ENCODE results near the gene RNASE12.
A peak's percentile ranks its signal among the peaks of the same experiment; 100 is the strongest.
"Not testable (repeated sequence)": the region's sequence is repeated elsewhere in the genome, so short reads cannot be mapped to it uniquely, and the experiment has no call there.

RNASE12 gene

DNA sequence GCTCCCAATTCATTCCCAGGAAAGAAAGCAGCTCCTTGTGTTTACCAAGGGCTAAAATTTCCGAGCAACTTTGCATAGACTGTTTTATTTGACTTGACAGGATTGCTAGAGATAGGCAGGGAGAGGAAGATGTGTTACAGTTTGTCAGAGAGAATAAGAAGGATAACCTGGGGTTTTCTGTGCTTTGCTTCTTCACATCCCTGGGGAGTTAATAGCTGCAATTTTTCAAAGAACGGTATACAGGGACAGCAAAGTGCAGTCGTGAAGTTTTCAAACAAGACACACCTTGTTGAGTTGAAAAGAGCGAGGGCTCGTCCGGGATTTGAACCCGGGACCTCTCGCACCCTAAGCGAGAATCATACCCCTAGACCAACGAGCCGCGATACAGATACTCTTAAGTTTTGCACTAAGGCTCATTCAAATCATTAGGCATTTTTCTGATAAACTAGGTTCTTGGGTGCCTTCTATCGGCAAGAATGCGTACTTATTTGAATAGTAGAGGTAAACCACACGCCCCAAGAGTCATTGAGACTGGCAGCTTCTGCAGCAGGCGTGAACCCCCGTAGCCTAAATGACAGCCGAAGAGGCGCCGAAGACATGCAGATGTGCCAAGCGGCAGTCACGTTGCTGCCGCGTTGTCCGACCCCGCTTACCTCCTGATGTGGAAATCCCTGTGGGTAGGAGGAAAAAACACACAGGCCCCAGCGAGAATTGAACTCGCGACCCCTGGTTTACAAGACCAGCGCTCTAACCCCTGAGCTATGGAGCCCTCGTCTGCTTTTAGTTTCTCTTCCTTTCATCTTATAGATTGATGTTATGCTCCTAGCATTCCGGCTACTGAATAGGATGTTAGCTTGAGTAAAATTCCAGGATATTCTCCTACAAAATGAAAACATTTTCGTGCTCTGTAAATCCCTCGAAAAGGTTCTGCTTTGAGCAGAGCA, 22.2 kb upstream of the RNASE12 start:
- peak; percentile 96 for DNase-seq

DNA sequence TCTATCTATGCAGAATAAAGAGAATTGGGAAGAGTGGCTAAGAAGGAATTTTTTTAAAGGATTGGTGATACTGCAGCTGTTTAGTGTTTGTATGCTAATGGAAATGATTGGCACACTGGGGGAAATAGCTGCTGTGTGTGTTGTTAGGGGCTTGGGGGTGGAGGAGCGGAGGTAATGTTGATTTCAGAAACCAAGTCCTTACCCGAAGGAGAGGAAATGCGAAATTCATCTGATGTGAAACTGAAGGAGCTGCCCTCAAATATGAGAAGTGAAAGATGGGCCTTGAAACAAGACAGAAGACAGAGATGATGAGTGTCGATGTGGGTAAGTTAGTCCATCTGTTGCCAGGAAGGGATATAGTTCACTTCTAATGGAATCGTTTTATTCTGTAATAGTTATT, 21.2 kb upstream of the RNASE12 start:
- DNase-seq = no peak

DNA sequence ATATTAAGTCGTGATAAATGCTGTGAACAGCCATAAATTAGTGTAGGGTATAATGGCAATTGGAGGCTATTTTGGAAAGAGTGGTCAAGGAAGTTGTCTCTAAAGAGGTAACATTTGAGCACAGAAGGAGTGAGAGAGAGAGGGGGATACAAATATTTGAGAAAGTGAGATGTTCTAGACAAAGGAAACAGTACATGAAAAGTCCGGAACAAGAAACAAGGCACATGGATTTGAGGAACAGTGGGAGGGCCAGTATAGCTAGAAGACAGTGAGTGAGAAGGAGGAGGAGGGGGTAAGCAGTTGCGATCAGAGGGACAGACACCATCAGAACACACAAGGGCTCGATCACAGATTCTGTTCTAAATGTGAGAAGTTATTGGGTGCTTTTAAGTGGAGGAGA, 20.1 kb upstream of the RNASE12 start:
- no peak for DNase-seq

DNA sequence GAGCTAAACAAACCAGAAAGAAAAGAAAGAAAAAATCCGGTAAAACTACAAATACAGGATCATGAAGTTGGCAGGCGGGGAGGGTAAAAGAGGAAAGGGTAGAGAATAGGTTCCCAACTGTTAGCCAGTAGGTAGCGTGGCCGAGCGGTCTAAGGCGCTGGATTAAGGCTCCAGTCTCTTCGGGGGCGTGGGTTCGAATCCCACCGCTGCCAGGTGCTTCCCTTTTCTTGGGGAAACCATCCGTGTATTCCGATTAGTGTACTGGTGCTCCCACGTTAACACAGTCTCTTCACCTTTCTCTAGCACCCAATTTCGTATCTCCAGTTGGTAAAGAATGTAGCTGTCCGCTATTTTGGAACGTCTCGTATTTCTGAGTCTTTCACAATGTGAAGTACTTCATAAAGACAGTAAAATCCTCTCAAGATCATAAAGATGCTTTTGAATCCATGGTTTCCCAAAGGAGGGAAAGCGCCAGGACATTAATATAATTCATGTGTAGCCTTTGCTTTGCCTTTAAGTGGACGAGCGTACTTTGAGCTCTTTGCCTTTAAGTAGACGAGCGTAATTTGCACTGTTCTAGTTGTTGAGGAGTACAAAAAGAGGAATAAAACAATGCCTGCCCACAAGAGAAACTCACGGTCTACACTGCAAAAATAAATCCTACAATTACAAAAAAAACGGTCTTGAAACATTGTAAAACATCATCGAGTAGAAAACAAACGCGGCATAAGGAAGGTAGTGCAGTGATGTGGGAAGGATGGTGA, 19.0 kb upstream of the RNASE12 start:
- DNase-seq = peak; percentile 83

DNA sequence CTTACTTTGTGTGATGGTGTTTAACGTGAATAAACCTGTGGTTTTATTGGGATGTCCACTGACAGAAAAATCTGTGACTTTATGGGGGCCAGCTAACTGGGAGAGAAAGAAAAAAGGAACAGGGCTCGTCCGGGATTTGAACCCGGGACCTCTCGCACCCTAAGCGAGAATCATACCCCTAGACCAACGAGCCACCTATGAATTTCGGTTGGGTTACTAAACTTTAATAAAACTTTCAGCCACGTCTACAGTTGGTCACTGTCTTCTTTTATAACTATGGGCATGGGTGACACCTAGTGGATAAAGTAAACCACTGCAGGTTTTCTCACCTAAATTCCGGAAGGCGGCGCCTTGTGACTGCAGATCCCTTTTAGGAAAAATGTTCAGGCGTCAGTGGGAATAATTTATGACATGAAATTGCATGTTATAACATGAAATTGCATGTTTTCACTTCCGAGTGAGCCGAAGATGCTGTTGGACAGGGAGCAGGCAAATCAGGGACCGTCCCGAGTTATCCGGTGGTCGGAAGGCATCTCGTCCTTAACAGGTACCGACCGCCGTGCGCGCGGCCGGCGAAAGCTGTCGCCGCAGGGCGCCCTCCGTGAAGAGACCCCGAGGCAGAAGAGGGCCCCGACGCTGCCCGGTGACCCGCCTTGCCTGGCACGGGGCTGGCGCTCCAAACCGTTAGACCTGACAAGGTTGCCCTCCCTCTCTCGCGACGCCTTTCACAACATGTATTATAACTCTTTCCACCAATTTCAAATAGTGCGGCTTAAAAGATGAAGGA, 18.2 kb upstream of the RNASE12 start:
- peak; percentile 74 for DNase-seq

DNA sequence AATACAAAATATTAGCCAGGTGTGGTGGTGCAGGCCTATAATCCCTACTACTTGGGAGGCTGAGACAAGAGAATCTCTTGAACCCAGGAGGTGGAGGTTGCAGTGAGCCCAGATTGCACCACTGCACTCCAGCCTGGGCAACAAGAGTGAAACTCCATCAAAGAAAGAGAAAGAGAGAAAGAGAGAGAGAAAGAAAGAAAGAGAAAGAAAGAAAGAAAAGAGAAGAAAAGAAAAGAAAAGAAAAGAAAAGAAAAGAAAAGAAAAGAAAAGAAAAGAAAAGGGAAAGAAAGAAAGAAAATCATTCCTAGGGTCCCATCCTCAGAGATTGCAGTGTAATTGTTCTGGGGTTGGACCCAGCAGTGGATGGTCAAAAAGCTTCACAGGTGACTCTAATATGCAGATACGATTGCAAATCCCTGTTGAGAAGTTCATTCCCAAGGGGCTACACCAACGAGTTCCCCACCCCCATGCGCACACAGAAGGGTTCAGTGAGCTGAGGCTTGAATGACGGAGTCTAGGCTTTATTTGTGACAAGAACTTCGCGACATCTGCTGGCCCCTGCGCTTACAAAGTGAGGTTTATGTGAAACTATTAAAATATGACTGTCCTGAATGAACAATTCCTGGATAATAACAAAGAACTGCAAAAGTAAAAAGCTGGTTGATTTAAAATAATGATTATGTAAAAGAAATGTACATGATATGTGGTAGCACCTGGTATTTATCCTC, 17.4 kb upstream of the RNASE12 start:
- DNase-seq = no peak

DNA sequence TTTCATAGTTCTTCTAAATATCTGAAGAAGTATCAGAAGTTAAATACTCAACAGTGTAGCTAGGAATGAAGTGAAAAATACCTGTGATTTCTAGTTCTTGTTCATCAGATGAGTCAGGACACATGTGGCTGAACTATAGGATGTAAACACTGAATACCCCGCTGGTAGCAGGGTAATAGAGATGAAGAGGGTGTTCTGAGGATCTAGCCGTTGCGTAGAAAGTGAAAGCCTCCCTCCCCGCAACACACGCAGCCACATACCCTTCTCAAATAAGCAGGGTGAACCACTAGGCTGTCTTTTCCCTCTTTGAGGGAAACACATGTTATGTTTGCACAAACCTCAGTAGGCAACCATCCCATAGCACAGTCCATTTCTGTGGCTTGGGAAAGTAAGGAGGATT, 16.4 kb upstream of the RNASE12 start:
- DNase-seq = no peak

DNA sequence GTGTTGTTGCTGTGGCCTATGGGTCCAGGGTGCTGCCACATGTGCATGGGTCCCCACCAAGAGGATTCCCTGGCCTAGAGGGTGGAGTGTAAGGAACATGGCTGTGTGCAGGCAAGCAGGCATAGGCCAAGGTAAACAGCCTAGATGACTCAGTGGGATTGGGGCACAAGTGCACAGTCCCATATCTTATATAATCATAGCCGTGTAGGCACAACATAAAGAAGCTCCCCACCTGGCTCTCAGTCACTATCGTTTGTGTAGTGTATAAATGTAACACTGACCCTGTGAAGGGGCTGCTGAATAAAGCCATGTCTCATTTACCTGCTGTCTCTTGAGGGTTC, 15.7 kb upstream of the RNASE12 start:
- no peak for DNase-seq

DNA sequence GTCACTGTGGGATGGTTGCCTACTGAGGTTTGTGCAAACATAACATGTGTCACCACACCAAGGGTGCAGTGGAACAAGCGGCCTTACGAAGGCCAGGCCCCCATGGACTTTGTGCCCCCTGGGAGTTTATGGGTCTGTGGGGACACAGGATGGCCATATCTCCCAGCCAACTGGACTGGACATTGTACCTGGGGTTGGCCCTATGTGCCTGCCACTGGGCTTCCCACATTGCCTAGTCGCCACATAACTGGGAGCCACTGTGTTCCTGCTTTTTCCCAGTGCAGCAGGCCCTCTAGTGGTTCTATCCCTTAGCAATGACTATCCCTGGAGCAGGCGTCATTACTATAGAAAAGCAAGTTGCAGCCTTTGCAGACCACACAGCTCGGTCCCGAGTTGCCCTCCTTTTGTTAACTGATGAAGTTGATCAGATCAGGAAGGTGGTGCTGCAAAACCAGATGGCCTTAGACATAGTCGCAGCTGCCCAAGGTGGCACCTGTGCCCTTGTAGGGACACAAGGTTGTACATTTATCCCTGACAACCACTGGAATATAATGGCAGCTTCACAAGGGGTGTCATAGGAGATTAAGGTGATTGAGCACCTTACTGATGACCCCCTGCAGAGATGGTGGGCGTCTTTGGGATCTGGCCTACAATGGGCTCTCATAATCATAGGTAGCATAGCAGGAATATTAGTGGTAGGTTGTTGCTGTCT, 15.2 kb upstream of the RNASE12 start:
- no peak for DNase-seq

DNA sequence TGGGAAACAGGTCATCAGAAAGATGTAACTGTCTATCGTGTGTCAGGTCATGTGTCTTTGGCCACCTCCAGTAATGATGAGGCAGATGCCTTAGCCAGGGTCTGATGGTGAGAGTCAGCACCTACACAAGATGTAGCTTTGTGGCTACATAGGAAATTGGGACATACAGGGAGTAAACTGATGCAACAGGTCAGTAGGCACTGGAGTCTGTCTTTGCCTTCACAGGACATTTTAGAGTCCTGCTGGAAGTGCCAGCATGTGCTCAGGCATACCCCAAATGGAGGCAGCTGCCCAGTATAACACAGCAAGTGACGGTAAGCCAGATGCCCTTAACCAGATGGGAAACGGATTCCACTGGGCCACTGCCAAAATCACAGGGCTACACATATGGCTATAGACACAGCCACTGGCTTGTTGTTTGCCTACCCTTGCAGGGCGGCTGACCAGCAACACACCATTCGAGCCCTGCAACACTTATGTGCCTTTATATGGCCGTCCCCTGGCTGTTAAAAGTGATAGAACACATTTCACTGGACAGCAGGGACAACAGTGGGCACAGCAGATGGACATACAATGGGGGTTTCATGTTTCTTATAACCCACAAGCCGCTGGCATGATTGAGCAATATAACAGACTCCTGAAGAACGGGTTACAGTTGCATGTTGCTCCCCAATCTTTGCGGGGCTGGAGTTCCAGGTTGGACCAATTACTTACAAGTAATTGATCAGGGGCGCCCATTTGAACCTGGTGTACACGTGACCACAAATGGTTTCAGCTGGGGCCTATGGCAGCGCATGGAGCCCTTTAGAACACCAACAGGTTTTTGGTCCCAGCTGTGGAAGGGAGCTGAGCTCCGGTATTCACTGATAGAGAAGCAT, 12.9 kb upstream of the RNASE12 start:
- no peak for DNase-seq

DNA sequence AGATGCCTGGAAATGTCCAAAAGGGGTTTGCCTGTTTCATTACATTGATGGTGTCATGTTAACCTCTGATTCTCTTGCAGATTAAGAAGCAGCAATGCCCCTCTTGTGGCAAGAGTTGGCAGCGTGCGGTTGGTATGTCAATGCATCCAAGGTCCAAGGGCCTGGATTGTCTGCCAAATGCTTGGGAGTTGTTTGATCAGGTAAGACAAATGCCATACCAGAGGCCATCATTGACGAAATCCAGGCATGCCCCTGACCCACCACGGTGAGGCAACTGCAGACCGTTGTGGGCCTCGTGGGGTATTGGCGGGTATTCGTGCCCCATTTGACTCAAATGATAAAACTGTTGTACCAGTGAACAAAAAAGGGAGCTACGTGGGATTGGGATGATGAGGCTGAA, 11.4 kb upstream of the RNASE12 start:
- no peak for DNase-seq

DNA sequence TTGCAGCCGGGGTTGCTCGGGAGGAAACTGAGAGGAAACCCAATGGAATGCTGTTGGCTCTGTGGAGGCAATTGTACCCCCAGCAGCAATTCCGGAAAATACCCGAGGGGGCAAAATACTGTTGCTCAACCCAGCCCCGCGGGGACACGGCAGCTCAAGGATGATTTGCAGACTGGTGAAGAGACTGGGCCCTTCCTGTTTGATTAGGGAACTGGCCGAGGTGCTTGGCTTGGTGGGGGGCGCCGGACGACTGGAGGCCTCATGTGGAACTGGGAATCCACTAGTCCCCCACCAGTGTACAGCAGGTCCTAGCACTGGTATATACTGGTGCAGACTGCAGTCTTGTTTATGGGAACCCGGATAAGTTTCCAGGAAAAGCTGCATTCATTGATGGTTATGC, 10.3 kb upstream of the RNASE12 start:
- DNase-seq = no peak

DNA sequence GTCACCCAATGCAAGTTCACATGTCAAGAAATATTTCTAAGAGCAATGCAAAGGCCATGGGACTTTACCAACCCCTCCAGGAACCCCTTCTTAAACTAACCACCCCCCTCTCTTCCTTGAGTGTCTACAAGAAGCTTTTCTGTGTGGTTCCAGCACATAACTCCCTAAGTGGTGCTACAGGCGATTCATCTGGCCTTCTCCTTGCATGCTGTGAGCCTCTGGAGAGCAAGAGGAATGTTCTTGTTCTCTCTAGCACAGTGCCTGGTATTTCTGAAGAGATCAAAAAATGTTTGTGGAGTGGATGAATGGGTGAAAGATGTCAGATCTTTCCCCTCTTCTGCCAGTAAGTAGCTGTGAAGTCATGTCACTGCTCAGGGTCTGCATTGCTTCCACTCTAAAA, 5.9 kb upstream of the RNASE12 start:
- DNase-seq = no peak

DNA sequence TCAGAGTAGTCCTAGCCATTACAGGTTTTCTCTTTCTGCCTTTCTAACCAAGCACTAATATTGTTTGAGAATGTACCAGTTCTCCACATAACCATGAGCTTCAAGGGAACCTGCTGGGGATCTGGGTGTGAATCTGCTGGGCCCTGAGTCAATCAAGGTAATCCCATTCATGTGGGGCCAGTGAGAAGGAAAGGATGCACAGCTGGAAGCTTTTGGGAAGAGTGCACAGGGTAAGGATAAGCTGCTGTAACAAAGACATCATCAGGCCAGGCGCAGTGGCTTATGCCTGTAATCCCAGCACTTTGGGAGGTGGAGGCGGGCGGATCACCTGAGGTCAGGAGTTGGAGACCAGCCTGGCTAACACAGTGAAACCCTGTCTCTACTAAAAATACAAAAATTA, 4.5 kb upstream of the RNASE12 start:
- not testable (repeated sequence) for DNase-seq

DNA sequence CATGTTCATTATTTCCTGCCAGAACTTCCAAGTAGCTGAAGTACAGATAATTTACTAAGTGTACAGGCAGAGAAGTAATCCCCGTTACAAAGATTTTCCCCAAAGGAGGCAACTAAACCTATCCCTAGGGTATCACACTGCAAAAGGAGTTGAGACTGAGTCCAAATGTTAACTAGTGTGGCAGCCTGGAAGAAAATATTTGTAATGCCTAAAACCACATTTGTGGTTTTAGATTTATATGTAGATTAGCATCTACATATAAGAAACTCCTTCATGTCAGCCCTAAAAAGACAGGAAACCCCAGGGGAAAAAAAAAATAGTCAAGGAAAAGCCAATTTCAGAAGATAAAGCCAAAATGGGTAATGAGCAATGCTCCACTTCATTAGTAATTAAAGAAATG, 1.4 kb upstream of the RNASE12 start:
- no peak for DNase-seq

DNA sequence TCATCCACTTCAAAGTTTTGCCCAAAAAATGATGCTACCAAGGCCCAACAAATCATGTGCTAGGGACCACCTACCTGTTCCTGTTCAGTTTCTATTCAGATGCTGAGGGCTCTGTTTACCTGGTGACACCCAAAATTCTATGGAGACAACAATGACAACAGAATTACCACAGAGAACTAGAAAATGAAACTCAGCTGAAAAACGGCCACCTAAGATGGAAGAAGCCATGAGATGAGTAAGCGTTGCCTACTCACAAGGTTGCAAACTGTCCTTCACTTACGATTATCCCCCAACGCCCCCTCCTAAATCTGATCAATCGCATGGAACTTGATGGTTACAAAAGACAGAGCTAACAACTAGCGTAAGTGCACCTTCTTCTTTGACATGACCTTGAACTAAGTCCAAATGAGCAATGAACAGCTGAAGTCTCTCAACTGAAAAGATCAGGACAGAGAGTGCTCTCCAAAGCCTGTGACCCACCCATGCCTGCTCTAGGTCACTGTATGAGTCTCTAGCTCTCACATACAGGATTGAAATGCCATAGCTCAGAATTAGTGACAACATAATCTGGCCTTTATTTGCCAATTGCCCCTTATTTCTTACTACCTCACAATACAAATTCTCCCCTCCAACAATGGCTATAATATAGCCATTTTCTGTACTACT, 3.6 kb downstream of the RNASE12 start, which contains the start of gene RNASE11:
Gene RNASE11, minus strand, starts transcription at position 513 of the 666 bp plus-strand sequence.
- no peak for DNase-seq

DNA sequence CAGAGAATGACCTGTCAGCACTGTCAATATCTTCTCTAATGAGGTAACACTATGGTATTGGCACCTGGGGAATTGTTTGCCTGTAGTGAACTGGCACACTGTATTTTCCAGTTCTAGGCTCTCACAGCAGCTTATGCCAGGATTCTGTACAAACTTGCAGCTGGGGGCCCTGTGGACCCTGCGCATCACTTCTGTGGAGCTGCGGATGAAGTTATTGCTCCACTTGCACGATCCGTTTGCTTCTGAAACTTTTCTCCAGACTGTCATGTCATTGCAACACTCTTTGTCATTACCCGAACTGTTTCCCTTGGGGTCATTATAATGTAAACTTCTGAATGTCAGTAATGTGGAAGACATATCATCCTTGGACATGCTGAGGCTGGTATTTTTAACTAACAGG, 7.3 kb downstream of the RNASE12 start:
- DNase-seq = no peak

DNA sequence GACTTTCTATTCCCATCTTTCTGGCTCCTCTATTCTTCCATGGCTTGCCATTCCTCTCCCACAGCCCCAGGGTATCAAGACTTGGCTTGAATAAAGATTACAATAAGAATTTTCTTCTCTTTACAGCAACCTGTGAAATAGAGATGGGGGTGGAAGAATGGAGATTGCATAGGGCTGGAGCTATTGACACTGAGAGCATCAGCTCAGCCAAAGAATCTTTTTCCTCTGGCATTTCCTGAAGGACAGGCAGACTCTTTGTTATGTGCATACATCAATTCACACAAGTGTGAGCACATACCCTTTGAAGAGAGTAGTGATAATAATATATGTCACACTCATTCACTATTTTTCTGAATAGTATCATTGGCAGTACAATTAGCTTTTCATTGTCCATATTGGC, 8.0 kb downstream of the RNASE12 start:
- no peak for DNase-seq

DNA sequence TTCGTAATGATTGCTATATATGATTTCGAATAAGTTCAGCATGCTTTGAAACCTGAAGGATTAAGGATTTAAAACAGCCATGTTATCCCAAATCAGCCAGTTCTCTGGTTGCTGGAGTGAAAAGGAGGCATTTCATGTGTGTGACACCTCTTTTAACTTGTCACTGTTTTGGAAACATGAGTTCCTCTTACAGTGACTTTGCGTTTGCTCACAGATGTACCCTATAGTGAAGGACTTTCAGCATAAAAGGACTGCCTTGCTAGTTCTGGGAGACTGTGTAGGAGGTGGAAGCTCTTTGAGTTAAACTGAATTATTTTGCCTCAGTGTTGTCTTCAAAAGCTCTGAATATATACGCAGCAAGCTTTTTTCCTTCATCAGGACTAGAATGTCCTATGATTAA, 10.9 kb downstream of the RNASE12 start:
- DNase-seq = no peak

DNA sequence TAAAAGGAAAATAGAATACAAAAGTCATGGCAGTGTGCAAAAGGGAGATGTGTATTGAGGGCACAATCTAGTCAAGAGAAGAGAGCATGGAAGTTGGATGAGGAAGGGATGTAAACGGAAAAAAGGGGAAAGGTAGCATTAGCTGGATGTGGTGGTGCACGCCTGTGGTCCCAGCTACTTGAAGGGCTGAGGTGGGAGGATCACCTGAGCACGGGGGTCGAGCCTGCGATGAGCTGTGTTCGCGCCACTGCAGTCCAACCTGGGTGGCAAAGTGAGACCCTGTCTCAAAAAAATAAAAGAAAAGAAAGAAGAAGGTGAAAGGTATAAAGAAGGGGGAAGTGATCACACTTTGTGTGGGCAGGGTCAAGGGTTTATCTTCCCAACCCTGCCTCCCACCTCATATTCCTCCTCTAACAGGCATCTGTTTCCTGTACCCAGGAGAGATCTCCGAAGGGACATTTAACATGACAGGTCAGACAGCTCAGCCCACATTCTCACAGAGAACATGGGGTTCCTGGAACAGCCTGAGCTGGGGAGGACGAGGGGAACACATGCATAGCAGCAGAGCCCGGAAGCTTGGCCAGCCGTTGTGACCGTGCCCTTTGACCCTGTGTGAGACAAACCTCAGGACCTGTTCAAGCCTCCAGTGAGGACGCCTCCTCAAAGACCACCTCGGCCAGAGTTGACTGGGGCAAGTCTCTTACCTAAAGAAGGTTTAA, 12.2 kb downstream of the RNASE12 start:
- DNase-seq = no peak
